GM12878 (cell line): ENCODE results near the gene MYO1E. TPM values are rescaled to one million over a fixed set of nuclear protein-coding genes. Genes with fewer than 3 reads are reported as not detected.

Source experiments
- ATAC-seq: fragments of 200-7000 bp; cut with Tn5 transposase; 3 replicates; pipeline ENCODE4 v1.9.1; 2020; ENCODE audit warnings: mild to moderate bottlenecking, moderate library complexity
- BruUV-seq: library from RNA; stranded (reverse); fragments of 400-500 nt; replicated peaks from 2 replicates; lab custom pipeline; 2021; lab: Mats Ljungman, UMichigan
- CTCF ChIA-PET: fragments of 300-600 bp; sonication (Branson Sonifier 250); formaldehyde crosslinking; extraction: SDS; loops from one replicate; lab custom pipeline; 2021; ENCODE audit warnings: inconsistent platforms; lab: Yijun Ruan, JAX
- POLR2A ChIA-PET: fragments of 350-600 bp; formaldehyde crosslinking; extraction: SDS; loops from one replicate; lab custom pipeline; 2021; ENCODE audit warnings: inconsistent platforms; lab: Charles Lee
- RAD21 ChIA-PET: fragments of 300-600 bp; sonication (Branson Sonifier 250); formaldehyde crosslinking; loops from one replicate; lab custom pipeline; 2023; ENCODE audit warnings: antibody characterized with exemption; ENCODE audit not compliant: unreplicated experiment; lab: Charles Lee
- SMC1A ChIA-PET: fragments of 300-600 bp; sonication (Branson Sonifier 250); formaldehyde crosslinking; loops from one replicate; lab custom pipeline; 2023; ENCODE audit not compliant: unreplicated experiment, uncharacterized antibody; lab: Charles Lee
- DNase-seq: peaks from one replicate; pipeline ENCODE4 v3.0.0-alpha.2; 2011; ENCODE audit warnings: low read depth, low spot score
- FAIRE-seq: peaks from 3 replicates; lab custom pipeline; 2011; peaks lifted over from hg19 to GRCh38; lab: Jason Lieb, UNC
- H2AFZ ChIP-seq: 2 replicates; pipeline ENCODE4 v1.6.0; 2011; ENCODE audit warnings: low read depth, low read length, control low read depth; ENCODE audit not compliant: control insufficient read depth
- H3K27ac ChIP-seq: 2 replicates; pipeline ENCODE4 v1.5.1; 2011; ENCODE audit warnings: control low read depth; ENCODE audit not compliant: control insufficient read depth, insufficient read depth
- H3K27me3 ChIP-seq, 2 experiments: replicated peaks in 1 of 2; 2 replicates each; pipeline versions ENCODE4 v1.6.0 to v1.6.1; 2011; ENCODE audit warnings: low read length in 1 of 2; ENCODE audit not compliant: control insufficient read depth in 2 of 2, insufficient read depth in 2 of 2
- H3K36me3 ChIP-seq, 2 experiments: 2 replicates each; pipeline ENCODE4 v1.5.1; 2011; ENCODE audit warnings: low read length in 1 of 2; ENCODE audit not compliant: control insufficient read depth in 2 of 2, insufficient read depth in 2 of 2
- H3K4me1 ChIP-seq: 2 replicates; pipeline ENCODE4 v1.6.1; 2011; ENCODE audit warnings: mild to moderate bottlenecking, low read length, moderate library complexity, mixed read lengths; ENCODE audit not compliant: control insufficient read depth, insufficient read depth
- H3K4me2 ChIP-seq: 2 replicates; pipeline ENCODE4 v1.6.0; 2011; ENCODE audit warnings: control low read depth; ENCODE audit not compliant: control insufficient read depth, insufficient read depth
- H3K4me3 ChIP-seq: fragments of 200-600 bp; sonication (generic); 2 replicates; pipeline ENCODE4 v1.5.1; 2016
- H3K79me2 ChIP-seq: 2 replicates; pipeline ENCODE4 v1.6.0; 2011; ENCODE audit warnings: low read length; ENCODE audit not compliant: control insufficient read depth, insufficient read depth
- H3K9ac ChIP-seq: 2 replicates; pipeline ENCODE4 v1.8.0; 2011; ENCODE audit warnings: low read length, control low read depth, mixed read lengths; ENCODE audit not compliant: control insufficient read depth, insufficient read depth
- H3K9me3 ChIP-seq: replicated peaks from 3 replicates; pipeline ENCODE4 v1.5.1; 2011; ENCODE audit warnings: mild to moderate bottlenecking, low read length; ENCODE audit not compliant: control insufficient read depth, insufficient read depth
- H4K20me1 ChIP-seq: 2 replicates; pipeline ENCODE4 v1.6.0; 2011; ENCODE audit not compliant: control insufficient read depth, insufficient read depth
- ASH2L ChIP-seq: fragments of 300-600, 200-600 bp; sonication (generic); IDR thresholded peaks from 2 replicates; pipeline ENCODE4 v1.6.1; 2017; ENCODE audit warnings: low read depth, mild to moderate bottlenecking, borderline replicate concordance
- BCL11A ChIP-seq: IDR thresholded peaks from 2 replicates; pipeline ENCODE4 v1.6.1; 2011; ENCODE audit warnings: low read depth, low read length
- BCL3 ChIP-seq: IDR thresholded peaks from 2 replicates; pipeline ENCODE4 v1.6.1; 2011; ENCODE audit warnings: borderline replicate concordance, low read depth, mild to moderate bottlenecking, moderate library complexity, low read length; ENCODE audit not compliant: insufficient read depth, poor library complexity, severe bottlenecking
- CBX3 ChIP-seq: fragments of 200-600 bp; sonication (generic); IDR thresholded peaks from 2 replicates; pipeline ENCODE4 v1.6.1; 2016; ENCODE audit warnings: low read depth, borderline replicate concordance
- CHD4 ChIP-seq: fragments of 200-600 bp; sonication (generic); IDR thresholded peaks from 2 replicates; pipeline ENCODE4 v1.6.1; 2016; ENCODE audit warnings: mild to moderate bottlenecking
- CREB1 ChIP-seq: IDR thresholded peaks from 2 replicates; pipeline ENCODE4 v1.6.1; 2012; ENCODE audit warnings: low read depth, mild to moderate bottlenecking, inconsistent platforms
- E4F1 ChIP-seq: fragments of 450-650 bp; IDR thresholded peaks from 2 replicates; pipeline ENCODE4 v1.6.1; 2018; ENCODE audit warnings: borderline replicate concordance, mild to moderate bottlenecking; ENCODE audit not compliant: partially characterized antibody
- EED ChIP-seq: sonication (generic); IDR thresholded peaks from 2 replicates; pipeline ENCODE4 v1.6.1; 2016; ENCODE audit warnings: antibody characterized with exemption, low read depth
- HDAC2 ChIP-seq: fragments of 200-600 bp; sonication (generic); IDR thresholded peaks from 2 replicates; pipeline ENCODE4 v1.6.1; 2017
- MXI1 ChIP-seq: fragments of 150-350 bp; IDR thresholded peaks from 2 replicates; pipeline ENCODE4 v1.6.1; 2011; ENCODE audit warnings: low read depth, mild to moderate bottlenecking, inconsistent platforms, low read length, improper control_type of control experiment
- NR2C1 ChIP-seq: fragments of 450-650 bp; IDR thresholded peaks from 2 replicates; pipeline ENCODE4 v1.6.1; 2017; ENCODE audit warnings: antibody characterized with exemption, mild to moderate bottlenecking, moderate library complexity
- SIX5 ChIP-seq: IDR thresholded peaks from 2 replicates; pipeline ENCODE4 v1.6.1; 2011; ENCODE audit warnings: mild to moderate bottlenecking, low read depth, low read length, moderate library complexity; ENCODE audit not compliant: severe bottlenecking
- SKIL ChIP-seq: fragments of 450-650 bp; IDR thresholded peaks from 2 replicates; pipeline ENCODE4 v1.6.1; 2017; ENCODE audit warnings: mild to moderate bottlenecking, low read depth, inconsistent platforms; ENCODE audit not compliant: poor library complexity, severe bottlenecking
- SPI1 ChIP-seq: IDR thresholded peaks from 2 replicates; pipeline ENCODE4 v1.6.1; 2011; ENCODE audit warnings: low read depth, mild to moderate bottlenecking, low read length, moderate library complexity, borderline replicate concordance; ENCODE audit not compliant: insufficient read depth
- WGBS: methylation state at CpG from one replicate; pipeline ENCODE4 v1.1.6; 2016; ENCODE audit warnings: low lambda C conversion rate; ENCODE audit not compliant: insufficient replicate concordance, insufficient coverage; ENCODE audit errors: missing lambda C conversion rate; 5-methylcytosine and 5-hydroxymethylcytosine counted together
- in situ Hi-C: fragments of 300-500 bp; cut with MboI; formaldehyde crosslinking; loops from 9 replicates; pipeline ENCODE4 v1.14.3; 2018; ENCODE audit warnings: mixed read lengths
- intact Hi-C: fragments of 100-400 bp; cut with micrococcal nuclease; formaldehyde crosslinking; loops from one replicate; pipeline ENCODE4 v1.14.2; 2022; ENCODE audit not compliant: unreplicated experiment
- polyA plus RNA-seq, 11 experiments: library from polyadenylated mRNA; depleted of rRNA in 4 of 11; unstranded in 6 of 11; stranded (reverse) in 5 of 11; fragments of >200 nt; fragmentation: Nextera tagmentation in 4 of 11; fragmentation: Illumina TruSeq in 1 of 11; extraction: Ambion mirVana in 4 of 11; extraction: Trizol in 1 of 11; gene quantifications; 1 replicate in 1 of 11; 2 replicates in 10 of 11; pipeline versions ENCODE4 v1.2.1 to v1.2.3, GENCODE V29; 2011 to 2016; ENCODE audit warnings: inconsistent platforms in 2 of 11, missing spikeins in 2 of 11, low read depth in 1 of 11
- total RNA-seq, 4 experiments: library from RNA; depleted of rRNA in 3 of 4; stranded (reverse); fragments of >200 nt in 3 of 4; fragmentation: Illumina TruSeq in 1 of 4; extraction: Trizol in 1 of 4; gene quantifications; 2 replicates each; pipeline versions ENCODE4 v1.2.1 to v1.2.3, GENCODE V29; 2013 to 2021
- TF ChIP-seq, protein P1 (sequence below): IDR thresholded peaks from 2 replicates; pipeline ENCODE4 v1.6.1; 2012; ENCODE audit warnings: low read depth, low read length, improper control_type of control experiment

The MYO1E gene
- total and polyA plus RNA-seq, 10 of the 15 experiments (the other 5 are each of a cell fraction or from before 2014, with no cell fraction given) = 10.3 to 266 (median 64.9) TPM

DNA sequence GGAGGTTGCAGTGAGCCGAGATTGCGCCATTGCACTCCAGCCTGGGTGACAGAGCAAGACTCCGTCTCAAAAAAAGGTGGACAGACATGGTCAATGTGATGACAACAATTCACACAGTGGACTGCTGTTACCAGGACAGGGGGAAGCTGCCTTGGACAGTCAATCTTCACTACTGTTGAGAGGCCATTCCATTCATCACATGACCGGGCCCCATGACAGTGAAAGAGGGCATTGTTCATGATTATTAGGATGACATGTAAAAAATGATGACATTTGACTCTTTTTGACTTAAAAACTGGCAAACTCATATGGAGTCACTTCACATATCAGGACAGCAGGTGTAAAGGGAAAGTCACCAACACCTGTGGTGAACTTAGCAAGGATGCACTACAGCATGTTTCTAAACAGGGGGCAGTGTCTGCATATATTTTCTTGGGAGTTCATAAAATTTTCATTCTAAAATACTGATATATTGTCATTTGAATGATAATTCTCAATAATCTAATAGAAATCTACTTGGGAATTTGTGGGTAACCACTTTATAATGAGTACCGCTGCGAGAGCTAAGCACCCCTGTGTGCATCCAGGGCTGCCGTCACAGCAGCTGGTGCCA lies 200.3 kb downstream of the MYO1E start:
- DNase-seq (no peak), FAIRE-seq (no peak), ATAC-seq (no peak)
- BruUV-seq = no TSS peak
- Histone ChIP-seq H3K27me3 (no peaks in the 10 kb centered on the region), H3K4me1 (no peaks in the 10 kb centered on the region), H3K9ac (no peak overlapping the region), H4K20me1 (no peaks in the 10 kb centered on the region), H3K4me3 (no peak overlapping the region), H3K4me2 (no peak overlapping the region), H3K79me2 (no peaks in the 10 kb centered on the region), H3K36me3 (peaks cover 14 to 30% of the 10 kb centered on the region in 2 experiments), H3K9me3 (no peaks in the 10 kb centered on the region), H2AFZ (no peak overlapping the region), H3K27ac (no peak overlapping the region)
- SMC1A ChIA-PET = interaction anchor here (0.9 to 1.0 kb wide), 2 partner anchors 142 to 240 kb away, joined by 3 read pairs; no protein-coding TSS in a partner anchor
- 100% methylated on average over 7 of the region's 7 CpGs for WGBS
- CTCF ChIA-PET = interaction anchor here (0.6 to 1.2 kb wide), 4 partner anchors 324 to 357 kb away, joined by 3 to 5 read pairs (median 3); no protein-coding TSS in a partner anchor
- in situ Hi-C loops (no loop called here), intact Hi-C loops (no loop called here)
- RAD21 ChIA-PET = interaction anchor here (0.8 kb wide), 1 partner anchor 117 kb away, joined by 3 read pairs; no protein-coding TSS in a partner anchor
- POLR2A ChIA-PET = no interaction called here
- TF ChIP-seq BCL3 = no peak
- no peak for TF ChIP-seq SIX5
- no peak for TF ChIP-seq EED
- no peak for TF ChIP-seq HDAC2
- no peak for TF ChIP-seq MXI1
- no peak for TF ChIP-seq NR2C1
- no peak for TF ChIP-seq CBX3
- no peak for TF ChIP-seq ASH2L
- no peak for TF ChIP-seq CHD4
- TF ChIP-seq CREB1 = no peak
- TF ChIP-seq SKIL = no peak
- TF ChIP-seq E4F1 = no peak
- TF ChIP-seq BCL11A = no peak
- TF ChIP-seq, protein P1, sequence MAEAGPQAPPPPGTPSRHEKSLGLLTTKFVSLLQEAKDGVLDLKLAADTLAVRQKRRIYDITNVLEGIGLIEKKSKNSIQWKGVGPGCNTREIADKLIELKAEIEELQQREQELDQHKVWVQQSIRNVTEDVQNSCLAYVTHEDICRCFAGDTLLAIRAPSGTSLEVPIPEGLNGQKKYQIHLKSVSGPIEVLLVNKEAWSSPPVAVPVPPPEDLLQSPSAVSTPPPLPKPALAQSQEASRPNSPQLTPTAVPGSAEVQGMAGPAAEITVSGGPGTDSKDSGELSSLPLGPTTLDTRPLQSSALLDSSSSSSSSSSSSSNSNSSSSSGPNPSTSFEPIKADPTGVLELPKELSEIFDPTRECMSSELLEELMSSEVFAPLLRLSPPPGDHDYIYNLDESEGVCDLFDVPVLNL = no peak
- no peak for TF ChIP-seq SPI1
